Hepatocyte (in vitro differentiated cells): ENCODE data around the gene ARPC1B. TPM values are rescaled to one million over a fixed set of nuclear protein-coding genes. Genes with fewer than 3 reads are reported as not detected.
"Not testable (repeated sequence)": the region's sequence is repeated elsewhere in the genome, so short reads cannot be mapped to it uniquely, and the experiment has no call there.

Source experiments
- DNase-seq: peaks from one replicate; pipeline ENCODE4 v3.0.0-alpha.2; 2016; ENCODE audit warnings: low spot score
- H2AFZ ChIP-seq: fragments of 200-600 bp; sonication (generic); 2 replicates; pipeline ENCODE4 v1.6.0; 2016; ENCODE audit warnings: antibody characterized with exemption, mild to moderate bottlenecking
- H3K27ac ChIP-seq: fragments of 200-600 bp; sonication (generic); 2 replicates; pipeline ENCODE4 v1.5.1; 2016; ENCODE audit warnings: mild to moderate bottlenecking
- H3K27me3 ChIP-seq: fragments of 200-600 bp; sonication (generic); 2 replicates; pipeline ENCODE4 v1.6.1; 2016
- H3K36me3 ChIP-seq: fragments of 200-600 bp; sonication (generic); replicated peaks from 2 replicates; pipeline ENCODE4 v1.5.1; 2016; ENCODE audit warnings: low read depth; ENCODE audit not compliant: insufficient read depth
- H3K4me1 ChIP-seq: fragments of 200-600 bp; sonication (generic); 2 replicates; pipeline ENCODE4 v1.5.1; 2016; ENCODE audit warnings: mild to moderate bottlenecking, moderate library complexity; ENCODE audit not compliant: insufficient read depth
- H3K4me2 ChIP-seq: fragments of 200-600 bp; sonication (generic); 2 replicates; pipeline ENCODE4 v1.6.0; 2016
- H3K4me3 ChIP-seq: fragments of 200-600 bp; sonication (generic); 2 replicates; pipeline ENCODE4 v1.5.1; 2016; ENCODE audit warnings: mild to moderate bottlenecking
- H3K79me2 ChIP-seq: fragments of 200-600 bp; sonication (generic); 2 replicates; pipeline ENCODE4 v1.6.0; 2017; ENCODE audit warnings: mild to moderate bottlenecking
- H3K9me2 ChIP-seq: fragments of 200-600 bp; sonication (generic); replicated peaks from 2 replicates; pipeline ENCODE4 v1.6.0; 2017; ENCODE audit warnings: mild to moderate bottlenecking; ENCODE audit not compliant: insufficient read depth
- H3K9me3 ChIP-seq: fragments of 200-600 bp; sonication (generic); 2 replicates; pipeline ENCODE4 v1.5.1; 2016; ENCODE audit warnings: low read depth, mild to moderate bottlenecking
- H4K20me1 ChIP-seq: fragments of 200-600 bp; sonication (generic); 2 replicates; pipeline ENCODE4 v1.6.0; 2016; ENCODE audit warnings: mild to moderate bottlenecking; ENCODE audit not compliant: insufficient read depth, poor library complexity, severe bottlenecking
- EZH2 ChIP-seq: fragments of 200-600 bp; sonication (generic); IDR thresholded peaks from 2 replicates; pipeline ENCODE4 v1.6.1; 2016; ENCODE audit warnings: antibody characterized with exemption, mild to moderate bottlenecking, borderline replicate concordance
- EZH2phosphoT487 ChIP-seq: fragments of 200-600 bp; sonication (generic); IDR thresholded peaks from one replicate; pipeline ENCODE4 v1.6.1; 2018; ENCODE audit warnings: antibody characterized with exemption, mild to moderate bottlenecking, low read depth, moderate library complexity; ENCODE audit not compliant: unreplicated experiment, severe bottlenecking
- WGBS: methylation state at CpG from one replicate; pipeline ENCODE4 v1.1.6; 2016; ENCODE audit warnings: low lambda C conversion rate; ENCODE audit errors: missing lambda C conversion rate; 5-methylcytosine and 5-hydroxymethylcytosine counted together
- polyA plus RNA-seq: library from polyadenylated mRNA; unstranded; fragments of >200 nt; fragmentation: Nextera tagmentation; extraction: Ambion mirVana; gene quantifications from 2 replicates; pipeline ENCODE4 v1.2.1, GENCODE V29; 2016
- total RNA-seq: library from RNA; depleted of rRNA; stranded (reverse); fragments of >200 nt; gene quantifications from 2 replicates; pipeline ENCODE4 v1.2.3, GENCODE V29; 2014
- TF ChIP-seq, protein P1 (sequence below): fragments of 200-600 bp; sonication (generic); IDR thresholded peaks from 2 replicates; pipeline ENCODE4 v1.5.1; 2016; ENCODE audit warnings: antibody characterized with exemption, mild to moderate bottlenecking; ENCODE audit not compliant: poor library complexity

The ARPC1B gene
- total and polyA plus RNA-seq, 2 experiments from 2014 or later: 153 to 205 TPM

DNA sequence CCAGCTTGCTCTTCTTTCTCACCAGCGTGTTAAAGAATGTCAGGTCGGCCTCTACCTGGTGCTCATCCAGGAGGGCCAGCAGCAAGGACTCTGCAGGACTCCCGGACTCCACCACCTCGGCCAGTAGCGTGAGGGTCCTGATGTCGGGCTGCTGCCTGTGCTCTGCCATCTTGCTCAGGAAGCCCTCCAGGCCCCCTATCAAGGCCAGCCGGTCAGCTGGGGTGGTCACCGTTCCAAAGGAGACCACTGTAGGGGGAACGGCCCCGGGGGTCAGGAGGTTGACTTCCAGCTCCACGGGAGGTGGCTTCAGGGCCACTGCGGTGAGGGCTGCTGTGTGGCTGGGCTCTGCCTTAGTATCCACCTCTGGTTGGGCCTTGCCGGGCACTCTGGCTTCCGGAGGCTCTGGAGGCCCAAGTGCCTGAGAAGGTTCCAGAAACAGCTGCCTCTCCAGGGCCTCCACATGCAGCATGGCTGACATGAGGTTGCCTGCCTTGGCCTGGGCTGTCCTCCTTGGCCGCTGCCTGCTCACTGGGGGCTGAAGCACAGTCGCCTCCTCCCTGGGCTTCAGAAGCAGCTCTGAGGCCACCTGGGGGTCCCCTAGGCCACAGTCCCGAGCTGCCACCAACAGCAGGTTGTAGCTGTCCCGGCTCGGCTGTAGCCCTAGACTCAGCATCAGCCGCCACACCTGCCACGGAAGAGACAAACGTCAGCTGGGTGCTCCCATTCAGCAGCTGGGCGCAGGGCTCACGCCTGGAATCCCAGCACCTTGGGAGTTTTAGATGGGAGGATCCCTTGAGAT, 50.6 kb downstream of the ARPC1B start:
- no peaks in the 10 kb centered on the region for H3K9me3 ChIP-seq
- no peak overlapping the region for H3K4me2 ChIP-seq
- H4K20me1 ChIP-seq: no peaks in the 10 kb centered on the region
- no peak overlapping the region for H2AFZ ChIP-seq
- no peaks in the 10 kb centered on the region for H3K36me3 ChIP-seq
- H3K4me3 ChIP-seq: no peak overlapping the region
- DNase-seq: no peak
- no peaks in the 10 kb centered on the region for H3K79me2 ChIP-seq
- no peak overlapping the region for H3K27ac ChIP-seq
- WGBS: 97% methylated on average over 24 of the region's 24 CpGs
- H3K27me3 ChIP-seq: no peaks in the 10 kb centered on the region
- no peaks in the 10 kb centered on the region for H3K4me1 ChIP-seq
- TF ChIP-seq EZH2phosphoT487 (no peak), EZH2 (no peak)
- TF ChIP-seq, protein P1, sequence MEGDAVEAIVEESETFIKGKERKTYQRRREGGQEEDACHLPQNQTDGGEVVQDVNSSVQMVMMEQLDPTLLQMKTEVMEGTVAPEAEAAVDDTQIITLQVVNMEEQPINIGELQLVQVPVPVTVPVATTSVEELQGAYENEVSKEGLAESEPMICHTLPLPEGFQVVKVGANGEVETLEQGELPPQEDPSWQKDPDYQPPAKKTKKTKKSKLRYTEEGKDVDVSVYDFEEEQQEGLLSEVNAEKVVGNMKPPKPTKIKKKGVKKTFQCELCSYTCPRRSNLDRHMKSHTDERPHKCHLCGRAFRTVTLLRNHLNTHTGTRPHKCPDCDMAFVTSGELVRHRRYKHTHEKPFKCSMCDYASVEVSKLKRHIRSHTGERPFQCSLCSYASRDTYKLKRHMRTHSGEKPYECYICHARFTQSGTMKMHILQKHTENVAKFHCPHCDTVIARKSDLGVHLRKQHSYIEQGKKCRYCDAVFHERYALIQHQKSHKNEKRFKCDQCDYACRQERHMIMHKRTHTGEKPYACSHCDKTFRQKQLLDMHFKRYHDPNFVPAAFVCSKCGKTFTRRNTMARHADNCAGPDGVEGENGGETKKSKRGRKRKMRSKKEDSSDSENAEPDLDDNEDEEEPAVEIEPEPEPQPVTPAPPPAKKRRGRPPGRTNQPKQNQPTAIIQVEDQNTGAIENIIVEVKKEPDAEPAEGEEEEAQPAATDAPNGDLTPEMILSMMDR: no peak
- no peaks in the 10 kb centered on the region for H3K9me2 ChIP-seq

DNA sequence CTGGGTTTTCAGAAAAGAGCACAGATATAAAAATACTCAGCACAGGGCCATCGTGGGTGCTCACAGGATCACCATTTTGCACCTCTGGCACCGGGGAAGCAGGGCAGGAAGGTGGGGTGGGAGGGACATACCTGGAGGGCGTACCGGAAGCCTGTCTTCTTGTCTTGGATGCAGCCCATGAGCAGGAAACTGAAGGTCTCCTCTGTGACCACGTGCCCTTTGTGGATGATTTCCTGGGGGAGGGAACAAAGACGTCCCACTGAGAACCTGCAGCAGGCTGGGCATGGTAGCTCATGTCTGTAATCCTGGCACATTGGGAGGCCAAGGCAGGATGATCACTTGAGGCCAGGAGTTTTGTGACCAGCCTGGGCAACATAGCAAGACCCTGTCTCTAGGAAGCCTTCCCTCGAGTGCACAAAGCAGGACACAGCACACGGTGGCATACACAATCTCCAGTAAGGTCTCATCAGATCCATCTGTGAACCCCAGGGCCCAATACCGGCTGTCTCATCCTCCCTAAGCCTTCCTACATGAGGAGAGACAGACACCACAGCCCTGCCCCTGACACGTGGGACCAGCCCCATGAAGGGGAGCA, 54.5 kb downstream of the ARPC1B start:
- DNase-seq: no peak
- Histone ChIP-seq H3K4me3 (no peak overlapping the region), H4K20me1 (no peaks in the 10 kb centered on the region), H3K4me1 (peaks cover 23% of the 10 kb centered on the region), H2AFZ (no peak overlapping the region), H3K9me3 (no peaks in the 10 kb centered on the region), H3K27me3 (no peaks in the 10 kb centered on the region), H3K36me3 (no peaks in the 10 kb centered on the region), H3K9me2 (no peaks in the 10 kb centered on the region), H3K79me2 (peaks cover 10% of the 10 kb centered on the region), H3K4me2 (no peak overlapping the region), H3K27ac (no peak overlapping the region)
- 94% methylated on average over 10 of the region's 10 CpGs for WGBS
- TF ChIP-seq EZH2 (no peak), EZH2phosphoT487 (no peak)
- TF ChIP-seq, protein P1: no peak

- no peaks in the 10 kb centered on the region for H3K9me3 ChIP-seq
- TF ChIP-seq EZH2: no peak
- no peak for TF ChIP-seq EZH2phosphoT487
- TF ChIP-seq, protein P1: no peak
- WGBS: 98% methylated on average over 8 of the region's 8 CpGs
- H2AFZ ChIP-seq: no peak overlapping the region
- peaks cover 23% of the 10 kb centered on the region for H3K4me1 ChIP-seq
- H4K20me1 ChIP-seq: no peaks in the 10 kb centered on the region
- DNase-seq: no peak
- no peaks in the 10 kb centered on the region for H3K9me2 ChIP-seq
- H3K27ac ChIP-seq: no peak overlapping the region
- peaks cover 14% of the 10 kb centered on the region for H3K79me2 ChIP-seq
- H3K27me3 ChIP-seq: no peaks in the 10 kb centered on the region
- no peaks in the 10 kb centered on the region for H3K36me3 ChIP-seq
- H3K4me3 ChIP-seq: no peak overlapping the region
- no peak overlapping the region for H3K4me2 ChIP-seq
Measured at GRCh38 chr7:99429756-99430155, 55.2 kb downstream of the ARPC1B start.

DNA sequence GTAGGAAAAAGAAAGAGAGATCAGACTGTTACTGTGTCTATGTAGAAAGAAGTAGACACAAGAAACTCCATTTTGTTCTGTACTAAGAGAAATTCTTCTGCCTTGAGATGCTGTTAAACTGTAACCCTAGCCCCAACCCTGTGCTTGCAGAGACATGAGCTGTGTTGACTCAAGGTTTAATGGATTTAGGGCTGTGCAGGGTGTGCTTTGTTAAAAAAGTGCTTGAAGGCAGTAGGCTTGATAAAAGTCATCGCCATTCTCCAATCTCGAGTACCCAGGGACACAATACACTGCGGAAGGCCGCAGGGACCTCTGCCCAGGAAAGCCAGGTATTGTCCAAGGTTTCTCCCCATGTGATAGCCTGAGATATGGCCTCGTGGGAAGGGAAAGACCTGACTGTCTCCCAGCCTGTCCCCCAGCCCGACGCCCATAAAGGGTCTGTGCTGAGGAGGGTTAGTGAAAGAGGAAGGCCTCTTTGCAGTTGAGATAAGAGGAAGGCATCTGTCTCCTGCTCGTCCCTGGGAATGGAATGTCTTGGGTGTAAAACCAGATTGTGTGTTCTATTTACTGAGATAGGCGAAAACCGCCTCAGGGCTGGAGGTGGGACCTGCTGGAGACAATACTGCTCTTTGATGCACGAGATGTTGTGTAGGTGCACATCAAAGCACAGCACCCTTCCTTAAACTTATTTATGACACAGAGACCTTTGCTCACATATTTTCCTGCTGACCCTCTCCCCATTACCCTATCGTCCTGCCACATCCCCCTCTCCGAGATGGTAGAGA, 57.4 kb downstream of the ARPC1B start:
- WGBS: 36% methylated on average over 13 of the region's 13 CpGs
- peaks cover 23% of the 10 kb centered on the region for H3K4me1 ChIP-seq
- DNase-seq: peak; percentile 46
- peaks cover 33% of the 10 kb centered on the region for H3K79me2 ChIP-seq
- peak overlapping the region; percentile 92 for H3K27ac ChIP-seq
- H3K27me3 ChIP-seq, H3K4me3 ChIP-seq, H4K20me1 ChIP-seq, H3K36me3 ChIP-seq, H3K9me2 ChIP-seq, H3K9me3 ChIP-seq, H2AFZ ChIP-seq: not testable (repeated sequence)
- peak overlapping the region; percentile 54 for H3K4me2 ChIP-seq
